GM08714 (cell line): ENCODE results near the gene EXOC4.

Experiments used
- H3K4me3 ChIP-seq: fragments of 200-500 bp; sonication (Bioruptor generic); 2 replicates; pipeline ENCODE4 v1.5.1; 2014; ENCODE audit warnings: mild to moderate bottlenecking, low read length, inconsistent platforms
- ZNF274 ChIP-seq: IDR thresholded peaks from 2 replicates; pipeline ENCODE4 v1.6.1; 2012; ENCODE audit warnings: mild to moderate bottlenecking, low read depth, low read length

EXOC4 gene

GRCh38 chr7:133688483-133689239, 435.8 kb downstream of the EXOC4 start:
- H3K4me3 ChIP-seq, result no peak overlapping the region
- TF ChIP-seq ZNF274, result no peak

- no peak overlapping the region for H3K4me3 ChIP-seq
- no peak for TF ChIP-seq ZNF274
Measured at GRCh38 chr7:133690740-133691139, 437.9 kb downstream of the EXOC4 start.

- H3K4me3 ChIP-seq, result no peak overlapping the region
- no peak for TF ChIP-seq ZNF274
Measured at GRCh38 chr7:133691727-133692610, 439.1 kb downstream of the EXOC4 start.

DNA sequence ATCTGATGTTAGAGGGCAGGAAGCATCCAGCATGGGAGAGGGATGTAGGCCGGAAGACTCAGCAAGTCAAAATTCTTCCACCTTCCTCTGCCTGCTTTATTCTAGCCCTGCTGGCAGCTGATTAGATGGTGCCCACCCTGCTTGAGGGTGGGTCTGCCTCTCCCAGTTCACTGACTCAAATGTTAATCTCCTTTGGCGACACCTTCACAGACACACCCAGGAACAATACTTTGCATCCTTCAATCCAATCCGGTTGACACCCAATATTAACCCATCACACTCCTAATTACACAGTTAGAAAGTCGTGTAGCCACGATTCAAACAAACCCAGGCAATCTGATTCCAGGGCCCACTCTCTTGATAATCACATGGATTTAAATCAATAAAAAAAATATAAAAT, 440.4 kb downstream of the EXOC4 start:
- TF ChIP-seq ZNF274, result no peak
- H3K4me3 ChIP-seq, result no peak overlapping the region

GRCh38 chr7:133696056-133696455, 443.2 kb downstream of the EXOC4 start:
- TF ChIP-seq ZNF274, result no peak
- H3K4me3 ChIP-seq, result no peak overlapping the region

DNA sequence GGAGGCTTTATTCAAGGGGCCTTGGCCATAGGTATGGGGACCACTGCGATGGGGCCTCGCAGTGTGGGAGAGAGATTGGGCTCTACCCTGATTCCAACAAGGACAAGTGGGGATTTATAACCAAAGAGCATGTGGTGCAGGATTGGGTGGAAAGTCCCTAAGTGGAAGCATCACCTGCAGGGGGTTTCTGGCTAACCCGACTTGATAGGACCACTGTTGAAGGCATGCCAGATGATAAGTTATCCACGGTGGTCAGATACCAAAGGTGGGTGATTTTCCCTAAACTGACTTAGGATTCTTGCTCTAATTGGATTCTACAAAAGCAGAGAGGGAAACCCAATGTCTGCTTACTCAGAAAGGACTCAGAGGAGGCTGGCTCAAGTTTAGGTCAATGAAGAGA, 444.7 kb downstream of the EXOC4 start:
- TF ChIP-seq ZNF274, result no peak
- no peak overlapping the region for H3K4me3 ChIP-seq

- H3K4me3 ChIP-seq, result no peak overlapping the region
- TF ChIP-seq ZNF274, result no peak
Measured at GRCh38 chr7:133698127-133698526, 445.2 kb downstream of the EXOC4 start.

GRCh38 chr7:133699386-133699785, 446.5 kb downstream of the EXOC4 start:
- TF ChIP-seq ZNF274, result no peak
- H3K4me3 ChIP-seq, result no peak overlapping the region

- no peak for TF ChIP-seq ZNF274
- H3K4me3 ChIP-seq, result no peak overlapping the region
Measured at GRCh38 chr7:133702078-133702477, 449.2 kb downstream of the EXOC4 start.

DNA sequence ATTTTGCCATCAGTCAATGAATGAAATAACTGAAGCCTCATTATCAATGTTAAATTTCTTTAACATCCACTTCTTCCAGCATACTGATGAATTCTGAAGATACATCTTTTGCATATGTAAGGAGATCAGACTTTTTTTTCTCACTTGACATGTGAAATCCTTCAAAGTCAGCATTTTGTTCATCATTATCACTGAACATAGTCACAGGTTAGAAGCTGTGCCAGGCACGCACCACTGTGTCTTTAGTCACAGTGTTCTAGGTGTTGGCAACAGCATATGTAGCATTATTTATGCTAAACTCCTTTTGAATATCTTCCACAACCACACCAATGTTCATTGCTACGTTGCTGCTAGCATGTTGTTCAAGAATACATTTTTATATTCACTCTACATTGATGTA, 450.1 kb downstream of the EXOC4 start:
- no peak overlapping the region for H3K4me3 ChIP-seq
- no peak for TF ChIP-seq ZNF274

DNA sequence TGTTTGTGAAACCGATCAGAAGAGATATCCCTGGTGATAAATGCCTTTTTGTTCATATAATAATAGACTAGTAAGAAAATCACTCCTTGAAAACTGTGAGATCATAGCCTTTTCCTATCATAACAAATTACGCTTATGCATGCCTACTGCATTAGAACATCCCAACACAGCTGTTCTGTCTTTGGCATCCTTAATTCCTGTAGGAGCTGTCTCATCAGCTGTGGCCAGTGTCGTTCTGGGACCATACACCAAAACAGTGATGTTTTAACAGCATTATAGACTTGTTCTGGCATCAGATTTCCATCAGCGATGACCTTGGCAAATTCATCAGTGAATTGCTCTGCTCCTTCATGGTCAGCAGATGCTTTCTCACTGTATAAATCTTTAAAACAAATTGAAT, 450.7 kb downstream of the EXOC4 start:
- no peak overlapping the region for H3K4me3 ChIP-seq
- TF ChIP-seq ZNF274, result no peak

- no peak for TF ChIP-seq ZNF274
- no peak overlapping the region for H3K4me3 ChIP-seq
Measured at GRCh38 chr7:133704453-133704852, 451.6 kb downstream of the EXOC4 start.

GRCh38 chr7:133705596-133705995, 452.7 kb downstream of the EXOC4 start:
- no peak overlapping the region for H3K4me3 ChIP-seq

DNA sequence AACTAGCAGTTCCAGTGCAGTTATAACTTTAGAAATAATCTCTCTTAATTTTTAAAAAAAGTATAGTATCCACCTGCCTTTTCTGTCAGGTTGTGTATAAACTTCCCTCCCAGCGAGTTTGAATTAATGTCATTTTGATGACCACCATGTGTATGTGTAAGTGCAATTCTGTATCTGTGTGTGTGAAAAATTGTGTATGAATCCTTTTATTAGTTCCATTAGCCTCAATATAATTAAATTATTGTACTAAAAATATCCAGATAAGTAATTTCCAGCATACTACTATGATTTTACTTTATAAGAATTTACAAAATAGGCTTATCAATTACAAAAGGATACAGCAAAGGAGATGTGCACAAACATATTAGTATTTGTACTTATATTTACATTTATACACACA, 453.1 kb downstream of the EXOC4 start:
- no peak for TF ChIP-seq ZNF274
- no peak overlapping the region for H3K4me3 ChIP-seq

More at GRCh38 chr7:133705596-133705995, 452.7 kb downstream of the EXOC4 start:
- TF ChIP-seq ZNF274, result no peak
